AG04449 (cell line): ENCODE data around the gene TUBB2B.

ENCODE experiments used
- CTCF ChIA-PET: fragments of 350-600 bp; formaldehyde crosslinking; extraction: SDS; loops from one replicate; lab custom pipeline; 2021; ENCODE audit warnings: antibody characterized with exemption; lab: Yijun Ruan, JAX
- POLR2A ChIA-PET: fragments of 400-600, 350-600 bp; formaldehyde crosslinking; extraction: SDS; loops from one replicate; lab custom pipeline; 2020; ENCODE audit warnings: antibody characterized with exemption, inconsistent platforms; lab: Yijun Ruan, JAX
- DNase-seq: peaks from one replicate; pipeline ENCODE4 v3.0.0-alpha.2; 2010; ENCODE audit warnings: low read depth, low spot score
- H3K4me3 ChIP-seq: 2 replicates; pipeline ENCODE4 v1.5.1; 2011; ENCODE audit warnings: low read depth, mild to moderate bottlenecking, control low read depth, low read length
- CTCF ChIP-seq: IDR thresholded peaks from one replicate; pipeline ENCODE4 v1.5.1; 2011; ENCODE audit warnings: mild to moderate bottlenecking, moderate library complexity, low read length, control low read depth, inconsistent platforms; ENCODE audit not compliant: insufficient read depth; ENCODE audit errors: missing control alignments

The TUBB2B gene

GRCh38 chr6:3252861-3253596 lies 25.6 kb upstream of the TUBB2B start:
- ChIA-PET POLR2A (no interaction called here), CTCF (interaction anchor here (1.6 to 13.3 kb wide), 12 partner anchors 11 to 480 kb away, joined by 4 to 221 read pairs (median 18); partner anchors contain the start of genes BPHL and TUBB2A)

GRCh38 chr6:3252369-3252768 lies 24.9 kb upstream of the TUBB2B start:
- H3K4me3 ChIP-seq, result no peak overlapping the region
- no peak for DNase-seq
- TF ChIP-seq CTCF, result no peak
- ChIA-PET CTCF (interaction anchor here (0.9 to 13.3 kb wide), 29 partner anchors 11 to 751 kb away, joined by 3 to 221 read pairs (median 5); partner anchors contain the start of genes BPHL and TUBB2A), POLR2A (interaction anchor here (2.1 to 2.5 kb wide), 2 partner anchors 90 to 94 kb away, joined by 6 to 25 read pairs; partner anchors contain the start of gene TUBB2A)

More at GRCh38 chr6:3252861-3253596, 25.6 kb upstream of the TUBB2B start:
- no peak for DNase-seq
- H3K4me3 ChIP-seq, result no peak overlapping the region
- TF ChIP-seq CTCF, result no peak

- no peak overlapping the region for H3K4me3 ChIP-seq
- POLR2A ChIA-PET, result interaction anchor here (0.7 to 2.5 kb wide), 4 partner anchors 20 to 94 kb away, joined by 3 to 25 read pairs (median 4); partner anchors contain the start of gene TUBB2A
- peak; percentile 96 for TF ChIP-seq CTCF
- CTCF ChIA-PET, result interaction anchor here (0.6 to 13.3 kb wide), 47 partner anchors 9 to 752 kb away, joined by 3 to 221 read pairs (median 4); partner anchors contain the start of genes BPHL, NQO2 and TUBB2A
- no peak for DNase-seq
Measured at GRCh38 chr6:3251462-3252314, 24.2 kb upstream of the TUBB2B start.

GRCh38 chr6:3250231-3250675 lies 22.8 kb upstream of the TUBB2B start:
- ChIA-PET POLR2A (interaction anchor here (2.1 to 2.5 kb wide), 2 partner anchors 88 to 92 kb away, joined by 6 to 25 read pairs; partner anchors contain the start of gene TUBB2A), CTCF (interaction anchor here (1.0 to 13.3 kb wide), 15 partner anchors 7 to 250 kb away, joined by 3 to 221 read pairs (median 21); partner anchors contain the start of genes BPHL, NQO2 and TUBB2A)

GRCh38 chr6:3249821-3250220 lies 22.4 kb upstream of the TUBB2B start:
- ChIA-PET CTCF (interaction anchor here (0.7 to 13.3 kb wide), 15 partner anchors 7 to 599 kb away, joined by 3 to 221 read pairs (median 4); partner anchors contain the start of genes BPHL, FAM50B, PSMG4 and TUBB2A), POLR2A (interaction anchor here (2.5 kb wide), 1 partner anchor 92 kb away, joined by 25 read pairs; the partner anchor contains the start of gene TUBB2A)
- no peak overlapping the region for H3K4me3 ChIP-seq
- DNase-seq, result no peak
- TF ChIP-seq CTCF, result no peak

More at GRCh38 chr6:3250231-3250675, 22.8 kb upstream of the TUBB2B start:
- H3K4me3 ChIP-seq, result no peak overlapping the region
- no peak for DNase-seq
- TF ChIP-seq CTCF, result no peak
